T-cell (primary cell): ENCODE data around the gene PIN1. TPM values are rescaled to one million over a fixed set of nuclear protein-coding genes. Genes with fewer than 3 reads are reported as not detected.
A peak's percentile ranks its signal among the peaks of the same experiment; 100 is the strongest.
"Not testable (repeated sequence)": the region's sequence is repeated elsewhere in the genome, so short reads cannot be mapped to it uniquely, and the experiment has no call there.

Experiments used
- ATAC-seq, 4 experiments: fragments of 200-7000 bp in 3 of 4; fragments of 150-1000 bp in 1 of 4; cut with Tn5 transposase; replicated peaks in 1 of 4; 1 replicate in 3 of 4; 2 replicates in 1 of 4; pipeline ENCODE4 v1.10.0; 2021; ENCODE audit warnings: moderate library complexity in 3 of 4, mild to moderate bottlenecking in 2 of 4, moderate number of reproducible peaks in 1 of 4
- CTCF ChIA-PET, 2 donors: fragments of 300-600 bp; sonication (Branson Sonifier 250); formaldehyde crosslinking; loops; one replicate each; lab custom pipeline; 2022; ENCODE audit warnings: antibody characterized with exemption in 2 of 2; lab: Charles Lee
- POLR2A ChIA-PET, 2 donors: fragments of 300-600 bp; sonication (Branson Sonifier 250); formaldehyde crosslinking; loops; one replicate each; lab custom pipeline; 2022; ENCODE audit warnings: antibody characterized with exemption in 2 of 2; lab: Charles Lee
- DNase-seq, 35 experiments: peaks; one replicate each; pipeline versions ENCODE4 v3.0.0 to v3.0.0-alpha.2; 2013 to 2023
- H3K27ac ChIP-seq: one replicate; pipeline ENCODE4 v1.5.1; 2013; ENCODE audit warnings: low read length
- H3K27me3 ChIP-seq, 2 experiments: replicated peaks in 1 of 2; 1 replicate in 1 of 2; 2 replicates in 1 of 2; pipeline versions ENCODE4 v1.6.1 to v1.7.0; 2013; ENCODE audit warnings: low read length in 1 of 2, mixed read lengths in 1 of 2; ENCODE audit not compliant: control insufficient read depth in 2 of 2, insufficient read depth in 2 of 2; ENCODE audit errors: extremely low read depth in 1 of 2
- H3K36me3 ChIP-seq, 2 donors: 1 replicate in 1 of 2; 2 replicates in 1 of 2; pipeline versions ENCODE4 v1.6.1 to v1.7.0; 2013; ENCODE audit warnings: low read length in 1 of 2; ENCODE audit not compliant: control insufficient read depth in 2 of 2, insufficient read depth in 1 of 2; ENCODE audit errors: extremely low read depth in 1 of 2
- H3K4me1 ChIP-seq, 2 experiments: 1 replicate in 1 of 2; 2 replicates in 1 of 2; pipeline versions ENCODE4 v1.6.1 to v1.7.0; 2013; ENCODE audit warnings: low read length in 2 of 2, mixed read lengths in 1 of 2; ENCODE audit not compliant: insufficient read depth in 2 of 2, control insufficient read depth in 1 of 2; ENCODE audit errors: extremely low read depth in 1 of 2
- H3K4me3 ChIP-seq, 2 donors: 1 replicate in 1 of 2; 2 replicates in 1 of 2; pipeline versions ENCODE4 v1.5.1 to v1.7.0; 2013; ENCODE audit warnings: mild to moderate bottlenecking in 2 of 2, low read length in 1 of 2, moderate library complexity in 1 of 2; ENCODE audit not compliant: control insufficient read depth in 1 of 2; ENCODE audit errors: extremely low read depth in 1 of 2
- H3K9me3 ChIP-seq: 2 replicates; pipeline ENCODE4 v1.7.0; 2013
- H3K27ac Mint-ChIP-seq, 2 donors: one replicate each; pipeline ENCODE4 v1.8.0; 2020 to 2021; ENCODE audit warnings: mild to moderate bottlenecking in 2 of 2, mixed read lengths in 2 of 2
- H3K27me3 Mint-ChIP-seq, 2 donors: one replicate each; pipeline ENCODE4 v1.8.0; 2021 to 2022; ENCODE audit warnings: mixed read lengths in 2 of 2
- H3K36me3 Mint-ChIP-seq: one replicate; pipeline ENCODE4 v1.8.0; 2021; ENCODE audit warnings: mixed read lengths
- H3K4me1 Mint-ChIP-seq, 3 donors: one replicate each; pipeline ENCODE4 v1.8.0; 2020 to 2022; ENCODE audit warnings: mixed read lengths in 3 of 3, mild to moderate bottlenecking in 1 of 3
- H3K4me3 Mint-ChIP-seq, 3 donors: one replicate each; pipeline ENCODE4 v1.8.0; 2020 to 2022; ENCODE audit warnings: mild to moderate bottlenecking in 3 of 3, mixed read lengths in 3 of 3, moderate library complexity in 3 of 3
- H3K9me3 Mint-ChIP-seq, 3 donors: one replicate each; pipeline ENCODE4 v1.8.0; 2020 to 2022; ENCODE audit warnings: mixed read lengths in 3 of 3
- WGBS: methylation state at CpG from one replicate; pipeline ENCODE4 v1.1.5; 2013; ENCODE audit warnings: missing lambda C conversion rate; ENCODE audit not compliant: insufficient coverage; 5-methylcytosine and 5-hydroxymethylcytosine counted together
- total RNA-seq, 35 experiments: library from RNA in 6 of 35; stranded (reverse) in 6 of 35; fragments of 120-200 nt in 1 of 35; gene quantifications; one replicate each; pipeline versions ENCODE4 v1.2.1 to v1.2.4 and lab custom pipeline; 2013 to 2026

PIN1 gene
- total RNA-seq, 5 donors from 2014 or later (not counting 1 experiment from before 2014, with no cell fraction given): 49.4 to 92.6 (median 79.4) TPM

- Mint-ChIP-seq H3K4me3 (peak overlapping the region; percentile 88 to 91 (median 89)), H3K27ac (peak overlapping the region in 1 of 2 donors; percentile 95), H3K36me3 (peaks cover 17% of the 10 kb centered on the region), H3K4me1 (peaks cover 27 to 33% (median 30%) of the 10 kb centered on the region in 3 donors)
- no CpG with 5 or more reads among the region's 8 CpGs for WGBS
- ATAC-seq, POLR2A ChIA-PET, CTCF ChIA-PET, H3K36me3 ChIP-seq, H3K9me3 Mint-ChIP-seq, H3K27me3 Mint-ChIP-seq, H3K27me3 ChIP-seq, DNase-seq, H3K9me3 ChIP-seq: not testable (repeated sequence)
- Histone ChIP-seq H3K4me3 (peak overlapping the region in 1 of 2 donors; percentile 48), H3K4me1 (peaks cover 9 to 27% of the 10 kb centered on the region in 2 experiments), H3K27ac (peak overlapping the region; percentile 54)
Measured at GRCh38 chr19:9820034-9820433, 15.1 kb upstream of the PIN1 start.

DNA sequence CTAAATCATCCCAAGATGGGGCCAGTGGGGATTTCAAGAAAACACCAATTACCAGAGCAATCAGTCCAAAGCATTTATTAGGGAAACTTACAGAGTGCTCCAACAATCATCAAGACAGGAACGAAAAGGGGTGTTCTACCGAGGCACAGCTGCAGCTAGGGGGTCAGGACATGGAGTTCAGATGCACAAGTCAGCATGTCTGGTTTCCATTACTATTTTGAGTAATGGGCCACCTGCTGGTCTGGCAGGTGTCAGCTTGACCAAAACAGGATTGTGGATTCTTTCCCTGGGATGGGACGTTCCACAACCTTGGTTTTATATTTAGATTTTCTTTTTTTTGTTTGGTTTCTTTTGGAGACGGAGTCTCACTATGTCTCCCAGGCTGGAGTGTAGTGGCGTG, 11.3 kb upstream of the PIN1 start:
- H3K36me3 ChIP-seq: peaks cover 0 to 2% of the 10 kb centered on the region in 2 donors
- no peak overlapping the region for H3K4me3 Mint-ChIP-seq
- H3K27me3 ChIP-seq: no peaks in the 10 kb centered on the region
- ChIA-PET POLR2A (no interaction called here), CTCF (no interaction called here)
- peaks cover 16 to 36% of the 10 kb centered on the region in 2 experiments for H3K4me1 ChIP-seq
- H3K4me1 Mint-ChIP-seq: peaks cover 27 to 37% (median 29%) of the 10 kb centered on the region in 3 donors
- H3K9me3 ChIP-seq: no peaks in the 10 kb centered on the region
- H3K36me3 Mint-ChIP-seq: peaks cover 16% of the 10 kb centered on the region
- no peaks in the 10 kb centered on the region for H3K27me3 Mint-ChIP-seq
- no peak overlapping the region for H3K4me3 ChIP-seq
- ATAC-seq (no peak), DNase-seq (no peak)
- no peak overlapping the region for H3K27ac ChIP-seq
- 98% methylated on average over 5 of the region's 5 CpGs for WGBS
- H3K9me3 Mint-ChIP-seq: no peaks in the 10 kb centered on the region
- no peak overlapping the region for H3K27ac Mint-ChIP-seq

DNA sequence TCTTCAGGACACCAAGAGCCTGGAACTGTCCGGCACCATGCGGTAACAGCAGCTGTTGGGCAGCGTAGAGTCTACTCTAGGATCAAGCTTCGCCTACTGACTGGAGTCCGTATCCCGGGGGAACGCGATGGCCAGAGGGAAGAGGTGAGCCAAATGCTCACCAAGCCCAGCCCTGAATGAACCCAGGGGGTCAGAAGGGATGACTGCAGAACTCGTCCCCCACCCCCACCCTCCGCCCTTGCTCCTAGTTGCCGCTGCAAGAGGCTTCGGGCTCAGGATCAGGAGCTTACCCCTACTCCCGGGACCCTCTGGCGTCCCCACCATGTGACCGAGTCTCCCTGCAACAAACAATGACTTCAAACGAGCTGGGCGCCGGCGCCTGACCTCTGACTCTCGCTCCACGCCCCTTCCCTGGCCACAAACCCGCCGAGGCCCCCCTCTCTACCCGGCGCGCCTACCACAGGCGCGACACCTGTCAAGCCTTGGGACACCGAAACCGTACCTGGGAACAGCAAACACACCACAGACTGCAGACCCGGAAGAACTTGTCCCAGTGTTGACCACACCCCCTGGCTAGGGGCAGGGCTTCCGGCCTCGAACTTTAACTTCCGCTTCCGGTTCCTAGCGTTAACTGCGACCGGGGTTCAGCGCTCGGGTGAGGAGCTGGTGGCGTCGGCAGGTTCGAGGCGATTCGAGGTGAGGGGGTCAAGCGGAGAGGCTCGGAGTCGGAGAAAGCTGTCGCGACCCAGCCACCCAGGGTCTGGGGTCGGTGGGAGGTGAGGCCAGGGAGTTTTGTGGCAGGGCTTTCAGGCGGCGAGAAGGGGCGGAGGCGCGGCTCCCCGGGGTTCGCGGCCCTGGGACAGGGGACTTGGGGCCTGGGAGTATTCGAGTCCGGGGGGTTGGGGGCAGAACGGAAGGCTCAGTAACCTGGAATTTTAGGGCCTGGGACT, 7.6 kb upstream of the PIN1 start, which contains the start of gene UBL5:
Gene UBL5, plus strand, starts transcription at position 630 of the 950 bp plus-strand sequence. CDS start 420 bp downstream, outside the sequence.
- peaks cover 16% of the 10 kb centered on the region for H3K36me3 Mint-ChIP-seq
- H3K9me3 Mint-ChIP-seq: no peaks in the 10 kb centered on the region
- H3K27ac ChIP-seq: peak within 1 kb of the TSS; percentile 66
- peaks cover 4 to 13% of the 10 kb centered on the region in 2 donors for H3K36me3 ChIP-seq
- H3K4me1 Mint-ChIP-seq: peaks cover 21 to 35% (median 31%) of the 10 kb centered on the region in 3 donors
- POLR2A ChIA-PET: no interaction called here
- peak; percentile 79 to 94 (median 87) for DNase-seq
- H3K4me1 ChIP-seq: peaks cover 12 to 34% of the 10 kb centered on the region in 2 experiments
- H3K27ac Mint-ChIP-seq: peak within 1 kb of the TSS; percentile 95 to 99
- no peaks in the 10 kb centered on the region for H3K27me3 ChIP-seq
- no peaks in the 10 kb centered on the region for H3K27me3 Mint-ChIP-seq
- CTCF ChIA-PET: interaction anchor here (0.5 to 0.7 kb wide), 3 partner anchors 280 to 1709 kb away, joined by 3 read pairs; no protein-coding TSS in a partner anchor
- under 1% methylated on average over 58 of the region's 62 CpGs for WGBS
- peak; percentile 93 to 98 (median 96) for ATAC-seq
- H3K4me3 ChIP-seq: peak within 1 kb of the TSS; percentile 68 to 88
- H3K4me3 Mint-ChIP-seq: peak within 1 kb of the TSS; percentile 99 to 100 (median 100)
- no peaks in the 10 kb centered on the region for H3K9me3 ChIP-seq

DNA sequence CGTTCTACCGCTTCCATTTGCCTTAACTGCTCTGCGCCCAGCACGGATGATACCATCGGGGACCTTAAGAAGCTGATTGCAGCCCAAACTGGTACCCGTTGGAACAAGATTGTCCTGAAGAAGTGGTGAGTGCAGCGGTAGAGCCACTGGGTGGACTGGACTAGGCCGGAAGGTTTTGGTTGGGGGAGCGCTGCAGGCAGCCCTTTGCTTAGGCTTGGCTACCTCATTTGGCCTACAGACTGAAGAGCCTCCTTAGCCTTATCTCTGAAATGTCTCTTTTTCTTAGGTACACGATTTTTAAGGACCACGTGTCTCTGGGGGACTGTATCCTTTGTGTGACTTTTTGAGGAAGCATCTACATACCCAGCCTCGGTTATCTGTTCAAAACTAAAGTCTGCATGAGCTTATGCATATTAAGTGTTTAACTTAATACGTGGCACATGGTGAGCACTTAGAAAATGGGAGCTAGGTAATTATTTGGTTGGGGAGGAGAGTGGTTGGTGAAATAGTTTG, 6.5 kb upstream of the PIN1 start:
- Histone ChIP-seq H3K9me3 (no peaks in the 10 kb centered on the region), H3K27ac (peak overlapping the region; percentile 66), H3K4me1 (peaks cover 12 to 34% of the 10 kb centered on the region in 2 experiments), H3K27me3 (no peaks in the 10 kb centered on the region), H3K36me3 (peaks cover 4 to 13% of the 10 kb centered on the region in 2 donors), H3K4me3 (peak overlapping the region; percentile 68 to 88)
- Mint-ChIP-seq H3K9me3 (no peaks in the 10 kb centered on the region), H3K27me3 (no peaks in the 10 kb centered on the region), H3K36me3 (peaks cover 13% of the 10 kb centered on the region), H3K27ac (peak overlapping the region; percentile 65 to 99), H3K4me1 (peaks cover 21 to 34% (median 31%) of the 10 kb centered on the region in 3 donors), H3K4me3 (peak overlapping the region; percentile 99 to 100 (median 100))
- ATAC-seq (no peak), DNase-seq (no peak)
- ChIA-PET POLR2A (interaction anchor here in 1 of 2 donors (0.5 kb wide), 1 partner anchor 1814 kb away, joined by 7 read pairs; no protein-coding TSS in a partner anchor), CTCF (no interaction called here)
- 52% methylated on average over 10 of the region's 13 CpGs for WGBS

- peak overlapping the region; percentile 82 to 90 (median 89) for H3K4me3 Mint-ChIP-seq
- no peaks in the 10 kb centered on the region for H3K9me3 Mint-ChIP-seq
- WGBS: 94% methylated on average over 3 of the region's 6 CpGs
- peaks cover 6 to 35% of the 10 kb centered on the region in 2 experiments for H3K4me1 ChIP-seq
- peak overlapping the region; percentile 92 to 94 for H3K27ac Mint-ChIP-seq
- POLR2A ChIA-PET: interaction anchor here in 1 of 2 donors (0.7 kb wide), 1 partner anchor 1965 kb away, joined by 4 read pairs; no protein-coding TSS in a partner anchor
- H3K4me3 ChIP-seq: peak overlapping the region; percentile 70 to 76
- H3K27me3 ChIP-seq: no peaks in the 10 kb centered on the region
- peak overlapping the region; percentile 64 for H3K27ac ChIP-seq
- peaks cover 11 to 29% (median 26%) of the 10 kb centered on the region in 3 donors for H3K4me1 Mint-ChIP-seq
- ATAC-seq (no peak), DNase-seq (no peak)
- H3K27me3 Mint-ChIP-seq: no peaks in the 10 kb centered on the region
- CTCF ChIA-PET: interaction anchor here (0.6 to 1.0 kb wide), 2 partner anchors 249 to 286 kb away, joined by 3 to 4 read pairs; partner anchors contain the start of gene EIF3G (in 1 of the 2)
- H3K36me3 ChIP-seq: peaks cover 8 to 21% of the 10 kb centered on the region in 2 donors
- H3K9me3 ChIP-seq: no peaks in the 10 kb centered on the region
- peaks cover 4% of the 10 kb centered on the region for H3K36me3 Mint-ChIP-seq
Measured at GRCh38 chr19:9834307-9834725, 802 bp upstream of the PIN1 start.

DNA sequence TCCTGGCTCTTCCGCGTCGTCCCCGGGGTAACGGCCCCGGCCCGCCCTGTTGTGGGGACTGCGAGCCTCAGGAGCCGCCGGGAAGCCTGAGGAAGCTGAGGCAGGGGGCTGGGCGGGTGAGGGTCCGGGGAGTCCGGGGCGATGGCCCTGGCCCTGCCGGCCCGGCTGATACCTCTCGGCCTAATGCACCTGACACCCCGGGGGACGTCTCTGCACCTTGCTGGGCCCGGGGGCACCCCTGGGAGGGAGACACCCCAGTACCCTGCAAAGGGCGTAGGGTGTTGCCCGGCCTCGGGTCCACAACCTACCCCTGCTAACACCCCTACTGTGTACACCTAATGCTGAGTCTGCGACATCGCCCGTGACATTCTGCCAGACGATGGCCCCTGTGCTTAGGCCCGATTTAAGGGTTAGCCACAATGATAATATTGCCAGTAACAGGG, 410 bp downstream of the PIN1 start:
- peaks cover 7% of the 10 kb centered on the region for H3K36me3 Mint-ChIP-seq
- H3K27ac ChIP-seq: no peak overlapping the region
- no peaks in the 10 kb centered on the region for H3K27me3 Mint-ChIP-seq
- no peaks in the 10 kb centered on the region for H3K9me3 ChIP-seq
- peak overlapping the region; percentile 39 to 70 for H3K4me3 ChIP-seq
- H3K9me3 Mint-ChIP-seq: no peaks in the 10 kb centered on the region
- H3K36me3 ChIP-seq: peaks cover 12 to 25% of the 10 kb centered on the region in 2 donors
- 0% methylated on average over 21 of the region's 28 CpGs for WGBS
- H3K4me3 Mint-ChIP-seq: peak overlapping the region; percentile 82 to 89 (median 84)
- peaks cover 6 to 35% of the 10 kb centered on the region in 2 experiments for H3K4me1 ChIP-seq
- ChIA-PET CTCF (no interaction called here), POLR2A (interaction anchor here in 1 of 2 donors (0.6 kb wide), 1 partner anchor 643 kb away, joined by 4 read pairs; no protein-coding TSS in a partner anchor)
- DNase-seq (no peak), ATAC-seq (peak in 1 of 4 experiments; percentile 7)
- H3K27ac Mint-ChIP-seq: no peak overlapping the region
- no peaks in the 10 kb centered on the region for H3K27me3 ChIP-seq
- H3K4me1 Mint-ChIP-seq: peaks cover 11 to 23% (median 21%) of the 10 kb centered on the region in 3 donors
